Esophagus muscularis mucosa (tissue), 4 donors: Measurements from ENCODE around the gene EPOP. TPM values are rescaled to one million over a fixed set of nuclear protein-coding genes. Genes with fewer than 3 reads are reported as not detected.

Experiments used
- DNase-seq: peaks from one replicate; pipeline ENCODE4 v3.0.0-alpha.2; 2017; ENCODE audit errors: extremely low spot score
- H3K27ac ChIP-seq, 4 donors: fragments of 200-600 bp; sonication (generic); replicated peaks in 1 of 4; 1 replicate in 3 of 4; 2 replicates in 1 of 4; pipeline ENCODE4 v1.5.1; 2016 to 2019; ENCODE audit warnings: mild to moderate bottlenecking in 1 of 4
- H3K27me3 ChIP-seq, 4 donors: fragments of 200-600 bp; sonication (generic); one replicate each; pipeline versions ENCODE4 v1.5.1 to v1.6.0; 2016 to 2019
- H3K36me3 ChIP-seq, 4 donors: fragments of 200-600 bp; sonication (generic); one replicate each; pipeline ENCODE4 v1.5.1; 2016 to 2019
- H3K4me1 ChIP-seq, 4 donors: fragments of 200-600 bp; sonication (generic); one replicate each; pipeline ENCODE4 v1.5.1; 2016 to 2019
- H3K4me3 ChIP-seq, 4 donors: fragments of 200-600 bp; sonication (generic); 1 replicate in 2 of 4; 2 replicates in 2 of 4; pipeline ENCODE4 v1.5.1; 2016 to 2019; ENCODE audit warnings: mild to moderate bottlenecking in 4 of 4, moderate library complexity in 1 of 4
- H3K9me3 ChIP-seq, 4 donors: fragments of 200-600 bp; sonication (generic); 1 replicate in 3 of 4; 2 replicates in 1 of 4; pipeline ENCODE4 v1.5.1; 2016 to 2019
- EP300 ChIP-seq: sonication (generic); formaldehyde crosslinking; IDR thresholded peaks from one replicate; pipeline ENCODE4 v1.6.1; 2017; ENCODE audit warnings: antibody characterized with exemption
- POLR2A ChIP-seq: fragments of 450-650 bp; IDR thresholded peaks from one replicate; pipeline ENCODE4 v1.6.1; 2017; ENCODE audit warnings: antibody characterized with exemption, moderate library complexity, mild to moderate bottlenecking, low read depth
- POLR2AphosphoS5 ChIP-seq, 2 donors: sonication (generic); formaldehyde crosslinking; IDR thresholded peaks; one replicate each; pipeline ENCODE4 v1.6.1; 2017; ENCODE audit warnings: antibody characterized with exemption in 2 of 2
- WGBS: methylation state at CpG from one replicate; pipeline ENCODE4 v1.1.5; 2018; 5-methylcytosine and 5-hydroxymethylcytosine counted together
- intact Hi-C: fragments of 100-400 bp; cut with DNase I; formaldehyde crosslinking; loops from one replicate; pipeline ENCODE4 v1.15.1; 2023
- total RNA-seq, 4 donors: library from RNA; depleted of rRNA; stranded (reverse); fragments of >200 nt; gene quantifications; one replicate each; pipeline versions ENCODE4 v1.1.0 to v1.2.1, GENCODE V29; 2016
- TF ChIP-seq, protein P1 (sequence below), 3 experiments: fragments of 200-600 bp in 2 of 3; fragments of 450-650 bp in 1 of 3; sonication (generic) in 2 of 3; IDR thresholded peaks; one replicate each; pipeline ENCODE4 v1.5.1; 2017 to 2019; ENCODE audit warnings: antibody characterized with exemption in 3 of 3, mild to moderate bottlenecking in 2 of 3, moderate library complexity in 1 of 3

EPOP gene
- total RNA-seq, 4 donors from 2014 or later, result 0.42 to 7.3 (median 2.7) TPM

DNA sequence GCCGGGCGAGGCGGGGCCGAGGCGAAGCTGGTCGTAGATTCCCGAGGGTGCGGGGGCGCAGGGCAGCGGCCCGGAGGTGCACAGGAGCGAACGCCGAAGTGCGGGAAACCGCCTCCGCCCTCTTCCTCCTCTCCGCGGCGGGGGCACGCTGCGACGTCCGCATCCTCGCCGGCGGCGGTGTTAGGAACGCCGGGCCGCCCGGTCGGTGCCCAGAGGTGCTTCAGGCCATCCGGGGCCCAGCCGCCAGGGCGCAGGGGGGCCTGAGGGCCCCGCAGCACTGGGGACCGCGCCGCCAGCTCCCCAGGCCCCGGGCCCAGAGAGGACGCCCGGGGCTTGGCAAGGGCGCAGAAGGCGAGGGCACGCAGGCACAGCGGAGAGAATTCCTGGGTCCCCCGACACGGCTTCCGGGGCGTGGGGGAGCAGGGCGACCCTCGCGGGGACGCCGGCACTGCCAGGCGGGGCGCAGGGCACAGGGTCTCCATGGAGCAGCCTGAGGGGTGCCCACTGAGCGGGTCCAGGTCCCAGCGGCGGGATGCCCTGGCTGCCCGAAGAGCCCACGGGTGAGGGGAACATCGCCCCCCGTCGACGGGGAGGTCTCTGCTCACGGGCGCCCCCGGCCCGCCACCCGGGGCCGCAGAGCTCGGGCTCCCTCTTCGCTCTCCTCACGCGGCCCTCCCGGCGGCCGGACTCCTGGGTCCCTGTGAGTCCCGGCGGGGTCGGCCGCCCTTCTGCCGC is 576 bp downstream of the EPOP start:
- H3K36me3 ChIP-seq, result no peaks in the 10 kb centered on the region
- H3K27ac ChIP-seq, result peak overlapping the region in 3 of 4 donors; percentile 51 to 66 (median 61)
- no peaks in the 10 kb centered on the region for H3K9me3 ChIP-seq
- H3K4me1 ChIP-seq, result peaks cover 30 to 42% (median 38%) of the 10 kb centered on the region in 4 donors
- peak overlapping the region; percentile 57 to 73 (median 64) for H3K4me3 ChIP-seq
- WGBS, result no CpG with 5 or more reads among the region's 85 CpGs
- no peak for TF ChIP-seq POLR2A
- TF ChIP-seq, protein P1, sequence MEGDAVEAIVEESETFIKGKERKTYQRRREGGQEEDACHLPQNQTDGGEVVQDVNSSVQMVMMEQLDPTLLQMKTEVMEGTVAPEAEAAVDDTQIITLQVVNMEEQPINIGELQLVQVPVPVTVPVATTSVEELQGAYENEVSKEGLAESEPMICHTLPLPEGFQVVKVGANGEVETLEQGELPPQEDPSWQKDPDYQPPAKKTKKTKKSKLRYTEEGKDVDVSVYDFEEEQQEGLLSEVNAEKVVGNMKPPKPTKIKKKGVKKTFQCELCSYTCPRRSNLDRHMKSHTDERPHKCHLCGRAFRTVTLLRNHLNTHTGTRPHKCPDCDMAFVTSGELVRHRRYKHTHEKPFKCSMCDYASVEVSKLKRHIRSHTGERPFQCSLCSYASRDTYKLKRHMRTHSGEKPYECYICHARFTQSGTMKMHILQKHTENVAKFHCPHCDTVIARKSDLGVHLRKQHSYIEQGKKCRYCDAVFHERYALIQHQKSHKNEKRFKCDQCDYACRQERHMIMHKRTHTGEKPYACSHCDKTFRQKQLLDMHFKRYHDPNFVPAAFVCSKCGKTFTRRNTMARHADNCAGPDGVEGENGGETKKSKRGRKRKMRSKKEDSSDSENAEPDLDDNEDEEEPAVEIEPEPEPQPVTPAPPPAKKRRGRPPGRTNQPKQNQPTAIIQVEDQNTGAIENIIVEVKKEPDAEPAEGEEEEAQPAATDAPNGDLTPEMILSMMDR (IDR thresholded peaks at IDR 0.05), result no peak
- no peak for TF ChIP-seq EP300
- TF ChIP-seq POLR2AphosphoS5 (IDR thresholded peaks at IDR 0.05), result no peak
- no peak for DNase-seq
- intact Hi-C loops, result no loop called here
- H3K27me3 ChIP-seq, result peaks cover 15 to 76% (median 38%) of the 10 kb centered on the region in 4 donors

DNA sequence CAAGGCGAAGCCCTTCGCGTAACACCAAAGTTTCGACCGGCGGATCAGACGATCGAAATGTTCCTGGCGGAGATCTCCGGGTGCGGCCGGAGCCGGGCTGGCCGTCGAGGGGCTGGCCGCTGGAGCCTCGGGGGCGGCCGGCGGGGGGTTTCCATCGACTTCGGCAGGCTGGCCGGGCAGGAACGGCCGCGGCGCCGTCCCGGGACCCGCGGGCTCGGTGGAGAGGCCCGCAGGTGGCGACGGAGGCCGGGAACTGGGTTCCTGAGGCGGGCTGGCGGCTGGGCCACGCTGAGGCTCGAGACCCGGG is 1.1 kb downstream of the EPOP start:
- no peaks in the 10 kb centered on the region for H3K9me3 ChIP-seq
- peaks cover 15 to 82% (median 38%) of the 10 kb centered on the region in 4 donors for H3K27me3 ChIP-seq
- peak overlapping the region; percentile 57 to 73 (median 64) for H3K4me3 ChIP-seq
- TF ChIP-seq POLR2AphosphoS5 (IDR thresholded peaks at IDR 0.05) (no peak), POLR2A (no peak), EP300 (no peak)
- TF ChIP-seq, protein P1 (IDR thresholded peaks at IDR 0.05), result no peak
- no peak for DNase-seq
- H3K36me3 ChIP-seq, result no peaks in the 10 kb centered on the region
- intact Hi-C loops, result no loop called here
- H3K27ac ChIP-seq, result peak overlapping the region in 1 of 4 donors; percentile 61
- peaks cover 30 to 42% (median 38%) of the 10 kb centered on the region in 4 donors for H3K4me1 ChIP-seq
- 0% methylated on average over 24 of the region's 41 CpGs for WGBS

- DNase-seq, result no peak
- Histone ChIP-seq H3K9me3 (no peaks in the 10 kb centered on the region), H3K36me3 (no peaks in the 10 kb centered on the region), H3K27me3 (peaks cover 15 to 88% (median 38%) of the 10 kb centered on the region in 4 donors), H3K27ac (peak overlapping the region in 1 of 4 donors; percentile 61), H3K4me3 (peak overlapping the region; percentile 57 to 73 (median 64)), H3K4me1 (peaks cover 30 to 42% (median 38%) of the 10 kb centered on the region in 4 donors)
- TF ChIP-seq, protein P1 (IDR thresholded peaks at IDR 0.05), result no peak
- no peak for TF ChIP-seq POLR2AphosphoS5 (IDR thresholded peaks at IDR 0.05)
- WGBS, result 31% methylated on average over 21 of the region's 46 CpGs
- intact Hi-C loops, result no loop called here
Observed at GRCh38 chr17:38672788-38673706, 1.7 kb downstream of the EPOP start.

DNA sequence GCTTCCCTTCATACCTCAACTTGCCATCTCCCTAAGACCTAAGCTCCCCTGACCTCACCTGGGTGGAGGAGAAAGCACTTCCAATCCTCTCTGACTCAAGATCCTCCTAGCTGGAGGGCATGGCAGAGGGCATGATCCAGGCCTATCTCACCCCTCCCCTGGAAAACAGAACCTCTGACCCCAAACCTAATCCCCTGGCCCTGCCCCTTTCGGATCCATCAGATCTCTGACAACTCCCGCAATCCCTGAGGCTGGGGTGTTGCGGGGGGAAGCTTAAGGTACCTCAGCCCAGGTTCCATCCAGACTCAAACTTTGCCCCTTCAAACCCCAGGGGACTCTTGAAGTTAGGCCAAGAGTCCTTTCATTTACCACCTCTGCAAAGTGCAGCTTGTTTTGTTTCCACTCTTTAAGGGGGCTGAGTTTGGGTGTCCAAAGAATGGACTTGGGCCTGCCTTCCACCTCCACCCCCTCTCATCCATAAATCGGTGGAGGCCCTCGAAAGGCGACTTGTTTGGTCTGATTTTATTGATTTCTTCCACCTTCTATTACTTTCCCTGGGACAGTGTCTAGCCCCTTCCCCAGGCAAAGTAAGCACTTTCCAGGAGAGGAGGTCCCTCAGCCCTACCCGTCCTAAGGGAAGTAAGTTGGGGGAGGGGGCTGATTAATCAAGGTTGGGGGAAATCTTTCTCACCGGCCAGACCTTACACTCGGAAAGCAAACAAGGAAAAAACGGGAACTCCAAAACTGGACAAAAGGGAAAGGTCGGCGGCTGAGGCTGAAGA is 2.6 kb downstream of the EPOP start:
- no peak overlapping the region for H3K4me3 ChIP-seq
- no peaks in the 10 kb centered on the region for H3K36me3 ChIP-seq
- H3K27ac ChIP-seq, result no peak overlapping the region
- H3K27me3 ChIP-seq, result peaks cover 15 to 89% (median 38%) of the 10 kb centered on the region in 4 donors
- intact Hi-C loops, result no loop called here
- H3K4me1 ChIP-seq, result peaks cover 27 to 36% (median 34%) of the 10 kb centered on the region in 4 donors
- TF ChIP-seq EP300 (no peak), POLR2AphosphoS5 (IDR thresholded peaks at IDR 0.05) (no peak), POLR2A (no peak)
- TF ChIP-seq, protein P1 (IDR thresholded peaks at IDR 0.05), result no peak
- DNase-seq, result no peak
- WGBS, result 87% methylated on average over 12 of the region's 12 CpGs
- no peaks in the 10 kb centered on the region for H3K9me3 ChIP-seq
